Measurements from ENCODE around the gene ADPRH.
"Not testable (repeated sequence)": the region's sequence is repeated elsewhere in the genome, so short reads cannot be mapped to it uniquely, and the experiment has no call there.

The ADPRH gene

GRCh38 chr3:119558626-119559317, 20.5 kb upstream of the ADPRH start:
- DNase-seq (ENCODE audit: extremely low spot score, insufficient read length, low read depth) (no peak), FAIRE-seq (no peak)

- FAIRE-seq (peak; percentile 98), DNase-seq (ENCODE audit: extremely low spot score, insufficient read length, low read depth) (no peak)
Measured at GRCh38 chr3:119559441-119559963, 19.8 kb upstream of the ADPRH start, which contains the start of gene CD80. CD80 (minus strand) TSS chr3:119559614; CDS start chr3:119557728, 1,886 bp downstream.

- FAIRE-seq, result no peak
- DNase-seq (ENCODE audit: extremely low spot score, insufficient read length, low read depth), result no peak
Measured at GRCh38 chr3:119560160-119560559, 19.1 kb upstream of the ADPRH start.

GRCh38 chr3:119562307-119562961, 16.9 kb upstream of the ADPRH start:
- FAIRE-seq (peak; percentile 96), DNase-seq (ENCODE audit: extremely low spot score, insufficient read length, low read depth) (no peak)

GRCh38 chr3:119563334-119563733, 16.0 kb upstream of the ADPRH start:
- DNase-seq (ENCODE audit: extremely low spot score, insufficient read length, low read depth); FAIRE-seq: not testable (repeated sequence)

- no peak for FAIRE-seq
- no peak for DNase-seq (ENCODE audit: extremely low spot score, insufficient read length, low read depth)
Measured at GRCh38 chr3:119569156-119569555, 10.1 kb upstream of the ADPRH start.

GRCh38 chr3:119570229-119570628, 9.1 kb upstream of the ADPRH start:
- peak; percentile 47 for FAIRE-seq

GRCh38 chr3:119571230-119571629, 8.1 kb upstream of the ADPRH start:
- FAIRE-seq (no peak), DNase-seq (ENCODE audit: extremely low spot score, insufficient read length, low read depth) (no peak)

More at GRCh38 chr3:119570229-119570628, 9.1 kb upstream of the ADPRH start:
- DNase-seq (ENCODE audit: extremely low spot score, insufficient read length, low read depth), result no peak

- FAIRE-seq (no peak), DNase-seq (ENCODE audit: extremely low spot score, insufficient read length, low read depth) (no peak)
Measured at GRCh38 chr3:119571688-119572087, 7.6 kb upstream of the ADPRH start.

- no peak for FAIRE-seq
- DNase-seq (ENCODE audit: extremely low spot score, insufficient read length, low read depth), result no peak
Measured at GRCh38 chr3:119575507-119575906, 3.8 kb upstream of the ADPRH start.

GRCh38 chr3:119580067-119580760, 922 bp downstream of the ADPRH start:
- FAIRE-seq, result peak; percentile 99
- no peak for DNase-seq (ENCODE audit: extremely low spot score, insufficient read length, low read depth)

- FAIRE-seq (peak; percentile 66), DNase-seq (ENCODE audit: extremely low spot score, insufficient read length, low read depth) (no peak)
Measured at GRCh38 chr3:119582178-119582577, 2.9 kb downstream of the ADPRH start.

GRCh38 chr3:119585208-119585607, 5.9 kb downstream of the ADPRH start:
- DNase-seq (ENCODE audit: extremely low spot score, insufficient read length, low read depth) (no peak), FAIRE-seq (no peak)

- DNase-seq (ENCODE audit: extremely low spot score, insufficient read length, low read depth) (no peak), FAIRE-seq (no peak)
Measured at GRCh38 chr3:119585856-119586570, 6.7 kb downstream of the ADPRH start.

- no peak for FAIRE-seq
- no peak for DNase-seq (ENCODE audit: extremely low spot score, insufficient read length, low read depth)
Measured at GRCh38 chr3:119586733-119587172, 7.5 kb downstream of the ADPRH start.

GRCh38 chr3:119588112-119588511, 8.8 kb downstream of the ADPRH start:
- FAIRE-seq (peak; percentile 90), DNase-seq (ENCODE audit: extremely low spot score, insufficient read length, low read depth) (no peak)

- DNase-seq (ENCODE audit: extremely low spot score, insufficient read length, low read depth), result no peak
- FAIRE-seq, result peak; percentile 29
Measured at GRCh38 chr3:119589102-119589773, 9.9 kb downstream of the ADPRH start.

GRCh38 chr3:119590706-119591105, 11.4 kb downstream of the ADPRH start:
- peak; percentile 21 for FAIRE-seq

GRCh38 chr3:119592861-119593260, 13.6 kb downstream of the ADPRH start:
- no peak for FAIRE-seq
- DNase-seq (ENCODE audit: extremely low spot score, insufficient read length, low read depth), result no peak

More at GRCh38 chr3:119590706-119591105, 11.4 kb downstream of the ADPRH start:
- no peak for DNase-seq (ENCODE audit: extremely low spot score, insufficient read length, low read depth)

All from GM18507 (cell line).